ENCODE data around the gene GNG14.
"Not testable (repeated sequence)": the region's sequence is repeated elsewhere in the genome, so short reads cannot be mapped to it uniquely, and the experiment has no call there.

Gene GNG14

GRCh38 chr19:12725612-12726011 lies 37.8 kb downstream of the GNG14 start:
- not testable (repeated sequence) for FAIRE-seq

- FAIRE-seq: no peak
Measured at GRCh38 chr19:12726988-12727316, 39.2 kb downstream of the GNG14 start.

DNA sequence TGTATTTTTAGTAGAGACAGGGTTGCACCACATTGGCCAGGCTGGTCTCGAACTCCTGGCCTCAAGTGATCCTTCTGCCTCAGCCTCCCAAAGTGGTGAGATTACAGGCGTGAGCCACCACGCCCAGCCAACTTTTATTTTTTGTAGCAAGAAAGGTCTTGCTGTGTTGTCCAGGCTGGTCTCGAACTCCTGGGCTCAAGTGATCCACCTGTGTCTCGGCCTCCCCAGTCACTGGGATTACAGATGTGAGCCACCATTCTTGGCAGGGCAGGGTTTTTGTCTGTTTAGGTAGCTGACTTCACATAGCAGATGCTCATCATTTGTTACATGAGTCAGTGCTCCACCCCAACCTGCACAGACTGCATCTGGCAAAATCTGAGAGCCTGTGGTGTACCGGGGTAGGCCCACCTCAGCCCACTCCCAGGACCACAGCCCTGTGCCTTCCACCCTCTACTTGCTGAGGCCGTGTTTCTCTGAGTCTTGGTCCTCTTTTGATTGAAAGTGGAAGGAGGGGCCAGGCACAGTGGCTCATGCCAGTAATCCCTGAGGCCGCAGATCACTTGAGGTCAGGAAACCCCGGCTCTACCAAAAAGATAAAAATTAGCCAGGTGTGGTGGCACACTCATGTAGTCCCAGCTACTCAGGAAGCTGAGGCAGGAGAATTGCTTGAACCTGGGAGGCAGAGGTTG lies 40.1 kb downstream of the GNG14 start:
- FAIRE-seq: no peak

GRCh38 chr19:12730064-12730463 lies 42.3 kb downstream of the GNG14 start:
- no peak for FAIRE-seq

DNA sequence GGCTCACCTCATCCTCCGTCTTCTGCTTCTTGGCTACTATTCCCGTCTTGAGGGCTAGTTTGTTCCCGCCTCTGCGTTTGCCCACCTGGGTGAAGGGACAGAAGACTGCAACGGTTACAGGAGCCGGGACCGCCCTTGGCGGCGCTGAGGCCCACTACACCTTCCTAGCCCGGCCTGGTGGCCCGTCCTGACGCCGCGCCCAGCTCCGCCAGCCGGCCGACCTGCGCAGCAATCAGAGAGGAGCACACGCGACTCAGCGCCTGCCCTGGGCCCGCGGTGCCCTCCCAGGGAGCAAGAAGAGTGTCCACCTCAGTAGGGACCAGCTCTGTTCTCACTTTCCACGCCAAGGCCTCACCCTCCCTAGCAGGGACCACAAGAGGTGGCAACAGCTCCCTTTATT lies 43.5 kb downstream of the GNG14 start:
- FAIRE-seq: no peak

- no peak for FAIRE-seq
Measured at GRCh38 chr19:12733369-12734214, 45.8 kb downstream of the GNG14 start.

GRCh38 chr19:12736995-12737834 lies 49.4 kb downstream of the GNG14 start, which contains the start of gene GET3:
Gene GET3 (plus strand): TSS chr19:12737497. CDS start chr19:12737506, 9 bp downstream.
- peak; percentile 99 for FAIRE-seq

DNA sequence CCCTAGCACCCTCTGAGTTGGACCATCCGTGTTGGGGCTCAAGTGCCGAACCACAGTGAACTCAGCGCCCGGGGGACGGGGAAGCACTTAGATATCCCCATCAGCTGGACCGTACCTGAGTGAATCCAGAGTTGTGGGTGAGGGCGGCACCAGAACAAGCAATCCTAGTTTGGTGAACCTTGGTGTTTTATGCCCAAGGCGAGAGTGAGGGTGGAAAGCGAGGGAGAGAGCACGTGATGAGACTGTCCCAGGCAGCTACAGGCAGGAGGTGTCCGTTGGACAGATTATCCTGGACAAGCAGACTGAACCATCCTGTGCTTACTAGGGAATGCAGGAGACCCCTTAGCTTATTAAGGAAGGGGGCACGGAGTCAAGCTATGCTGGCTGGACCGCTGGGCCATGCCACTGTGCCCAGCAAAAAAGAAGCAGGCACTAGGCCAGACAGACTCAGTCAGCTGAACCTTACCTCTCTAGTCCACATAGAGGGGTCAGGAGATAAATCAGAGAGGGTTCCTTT lies 50.1 kb downstream of the GNG14 start:
- FAIRE-seq: no peak
